NT2/D1 (cell line): ENCODE data around the gene OR51Q1.

Experiments used
- YY1 ChIP-seq: IDR thresholded peaks from 2 replicates; pipeline ENCODE4 v1.6.1; 2011; ENCODE audit not compliant: insufficient read length, insufficient read depth
- ZNF274 ChIP-seq: IDR thresholded peaks from 2 replicates; pipeline ENCODE4 v1.6.1; 2011; ENCODE audit warnings: mild to moderate bottlenecking, low read depth, low read length

DNA sequence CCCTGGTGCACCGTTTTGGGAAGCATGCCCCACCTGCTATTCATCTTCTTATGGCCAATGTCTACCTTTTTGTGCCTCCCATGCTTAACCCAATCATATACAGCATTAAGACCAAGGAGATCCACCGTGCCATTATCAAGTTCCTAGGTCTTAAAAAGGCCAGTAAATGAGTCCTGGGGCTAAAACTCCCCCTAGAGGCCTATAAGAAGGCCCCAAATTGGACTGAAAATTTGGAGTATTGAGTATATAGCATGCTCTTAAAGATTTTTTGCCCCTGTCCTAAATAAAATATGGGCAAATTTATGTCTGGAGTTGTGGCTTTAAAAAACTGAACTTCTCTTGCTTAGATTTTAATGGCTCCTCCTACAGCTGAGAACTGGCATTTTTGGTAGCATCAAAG lies 31.7 kb upstream of the OR51Q1 start:
- TF ChIP-seq YY1, result no peak
- no peak for TF ChIP-seq ZNF274
